ENCODE data around the gene RABL2B. TPM values are rescaled to one million over a fixed set of nuclear protein-coding genes. Genes with fewer than 3 reads are reported as not detected.
A peak's percentile ranks its signal among the peaks of the same experiment; 100 is the strongest.

RABL2B gene
- total RNA-seq, 1 experiment from 2014 or later: 22.3 TPM

- intact Hi-C loops (cut with micrococcal nuclease; ENCODE audit: unreplicated experiment): no loop called here
- Histone ChIP-seq H3K9me3 (no peaks in the 10 kb centered on the region), H3K36me3 (ENCODE audit: control insufficient read depth, insufficient read depth, low read length) (no peaks in the 10 kb centered on the region), H3K27me3 (replicated peaks; ENCODE audit: control insufficient read depth, insufficient read depth, low read length) (no peaks in the 10 kb centered on the region), H3K4me1 (no peaks in the 10 kb centered on the region), H3K4me3 (ENCODE audit: low read depth, low read length) (no peak overlapping the region)
- no TSS peak for BruUV-seq (replicated peaks)
- peak in 1 of 2 experiments; percentile 27 for DNase-seq
- Mint-ChIP-seq H3K27me3 (ENCODE audit: insufficient read depth, unreplicated experiment) (peaks cover 16% of the 10 kb centered on the region), H3K4me3 (ENCODE audit: unreplicated experiment) (no peak overlapping the region), H3K9me3 (ENCODE audit: unreplicated experiment) (no peaks in the 10 kb centered on the region), H3K27ac (ENCODE audit: unreplicated experiment) (no peak overlapping the region), H3K36me3 (ENCODE audit: insufficient read depth, unreplicated experiment) (no peaks in the 10 kb centered on the region), H3K4me1 (ENCODE audit: low read depth, unreplicated experiment) (no peaks in the 10 kb centered on the region)
- ChIA-PET CTCF (interaction anchor here (1.4 kb wide), 1 partner anchor 23 kb away, joined by 4 read pairs; no protein-coding TSS in a partner anchor), POLR2A (no interaction called here)
- TF ChIP-seq, protein P1, sequence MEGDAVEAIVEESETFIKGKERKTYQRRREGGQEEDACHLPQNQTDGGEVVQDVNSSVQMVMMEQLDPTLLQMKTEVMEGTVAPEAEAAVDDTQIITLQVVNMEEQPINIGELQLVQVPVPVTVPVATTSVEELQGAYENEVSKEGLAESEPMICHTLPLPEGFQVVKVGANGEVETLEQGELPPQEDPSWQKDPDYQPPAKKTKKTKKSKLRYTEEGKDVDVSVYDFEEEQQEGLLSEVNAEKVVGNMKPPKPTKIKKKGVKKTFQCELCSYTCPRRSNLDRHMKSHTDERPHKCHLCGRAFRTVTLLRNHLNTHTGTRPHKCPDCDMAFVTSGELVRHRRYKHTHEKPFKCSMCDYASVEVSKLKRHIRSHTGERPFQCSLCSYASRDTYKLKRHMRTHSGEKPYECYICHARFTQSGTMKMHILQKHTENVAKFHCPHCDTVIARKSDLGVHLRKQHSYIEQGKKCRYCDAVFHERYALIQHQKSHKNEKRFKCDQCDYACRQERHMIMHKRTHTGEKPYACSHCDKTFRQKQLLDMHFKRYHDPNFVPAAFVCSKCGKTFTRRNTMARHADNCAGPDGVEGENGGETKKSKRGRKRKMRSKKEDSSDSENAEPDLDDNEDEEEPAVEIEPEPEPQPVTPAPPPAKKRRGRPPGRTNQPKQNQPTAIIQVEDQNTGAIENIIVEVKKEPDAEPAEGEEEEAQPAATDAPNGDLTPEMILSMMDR (IDR thresholded peaks at IDR 0.05; ENCODE audit: insufficient read depth in 1 of 2, low read depth in 1 of 2, low read length in 1 of 2, severe bottlenecking in 1 of 2, unreplicated experiment in 1 of 2): no peak
Measured at GRCh38 chr22:50733521-50734342, 49.7 kb downstream of the RABL2B start.

DNA sequence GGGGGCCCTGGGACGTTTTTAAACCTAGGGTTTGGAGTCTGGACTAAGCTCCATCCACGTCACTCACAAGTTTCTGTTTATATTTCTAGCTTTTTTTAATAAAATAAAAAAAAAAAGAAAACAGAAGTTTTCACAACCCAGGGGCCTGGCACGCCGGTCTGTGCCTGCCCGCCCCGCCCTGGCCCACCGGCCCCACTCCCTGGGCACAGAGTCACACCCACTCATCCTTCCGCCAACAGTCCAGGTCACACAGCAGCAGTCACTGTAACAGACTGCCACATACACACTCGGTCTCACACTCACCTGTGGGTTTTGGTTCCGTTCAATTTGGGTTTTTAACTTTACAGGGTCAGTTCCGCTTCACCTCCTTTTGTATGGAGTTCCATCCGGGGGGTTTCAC, 50.8 kb downstream of the RABL2B start:
- ChIA-PET CTCF (interaction anchor here (1.4 kb wide), 1 partner anchor 24 kb away, joined by 4 read pairs; no protein-coding TSS in a partner anchor), POLR2A (interaction anchor here (0.6 kb wide), 1 partner anchor 29 kb away, joined by 3 read pairs; no protein-coding TSS in a partner anchor)
- BruUV-seq (replicated peaks): no TSS peak
- DNase-seq: no peak
- no peaks in the 10 kb centered on the region for H3K9me3 ChIP-seq
- peaks cover 11% of the 10 kb centered on the region for H3K27me3 Mint-ChIP-seq (ENCODE audit: insufficient read depth, unreplicated experiment)
- no peaks in the 10 kb centered on the region for H3K9me3 Mint-ChIP-seq (ENCODE audit: unreplicated experiment)
- H3K27me3 ChIP-seq (replicated peaks; ENCODE audit: control insufficient read depth, insufficient read depth, low read length): no peaks in the 10 kb centered on the region
- peaks cover 2% of the 10 kb centered on the region for H3K36me3 Mint-ChIP-seq (ENCODE audit: insufficient read depth, unreplicated experiment)
- H3K36me3 ChIP-seq (ENCODE audit: control insufficient read depth, insufficient read depth, low read length): no peaks in the 10 kb centered on the region
- no peak overlapping the region for H3K4me3 Mint-ChIP-seq (ENCODE audit: unreplicated experiment)
- TF ChIP-seq, protein P1 (IDR thresholded peaks at IDR 0.05; ENCODE audit: insufficient read depth in 1 of 2, low read depth in 1 of 2, low read length in 1 of 2, severe bottlenecking in 1 of 2, unreplicated experiment in 1 of 2): no peak
- no peaks in the 10 kb centered on the region for H3K4me1 ChIP-seq
- intact Hi-C loops (cut with micrococcal nuclease; ENCODE audit: unreplicated experiment): no loop called here
- H3K4me3 ChIP-seq (ENCODE audit: low read depth, low read length): no peak overlapping the region
- H3K27ac Mint-ChIP-seq (ENCODE audit: unreplicated experiment): no peak overlapping the region
- H3K4me1 Mint-ChIP-seq (ENCODE audit: low read depth, unreplicated experiment): no peaks in the 10 kb centered on the region

DNA sequence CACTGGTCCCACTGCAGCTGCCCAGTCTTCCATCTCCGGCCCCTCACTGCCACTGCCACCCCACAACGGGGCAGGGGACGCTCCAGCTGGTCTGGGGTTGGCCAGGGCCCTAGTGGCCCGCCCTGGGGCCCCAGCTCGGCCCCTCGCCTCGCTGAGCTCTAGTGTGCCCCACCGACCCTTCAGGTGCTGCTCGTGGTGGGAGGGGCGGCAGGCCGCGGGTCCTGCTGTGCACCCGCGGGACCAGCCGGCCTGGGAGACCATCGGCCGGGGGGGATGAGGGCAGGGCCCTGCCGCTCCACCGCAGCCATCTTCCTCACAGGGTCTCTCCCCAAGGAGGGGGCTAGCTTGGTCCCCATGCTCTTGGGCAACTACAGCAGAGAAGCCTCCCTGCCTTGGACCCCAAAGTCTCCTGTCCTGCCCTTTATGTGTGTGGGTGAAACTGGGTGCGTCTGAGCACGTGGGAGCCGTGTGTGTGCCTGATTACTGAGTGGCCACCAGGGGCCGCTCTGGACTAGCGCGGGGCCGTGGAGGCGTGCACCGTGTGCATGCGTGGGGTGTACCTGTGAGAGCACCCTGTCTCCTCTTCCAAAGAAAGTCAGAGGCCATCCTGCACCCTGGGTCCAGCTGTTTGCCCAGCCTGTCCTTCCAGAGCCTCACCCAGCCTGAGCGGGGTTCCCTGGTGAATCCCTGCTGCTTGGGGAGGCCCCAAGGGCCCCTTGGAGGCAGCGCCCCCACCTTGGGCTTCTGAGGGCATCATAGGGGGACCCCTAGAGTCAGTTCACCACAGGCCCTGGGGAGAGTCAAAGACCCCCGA, 51.4 kb downstream of the RABL2B start:
- ChIA-PET CTCF (interaction anchor here (1.4 kb wide), 1 partner anchor 25 kb away, joined by 4 read pairs; no protein-coding TSS in a partner anchor), POLR2A (interaction anchor here (0.6 kb wide), 1 partner anchor 28 kb away, joined by 3 read pairs; no protein-coding TSS in a partner anchor)
- TF ChIP-seq, protein P1 (IDR thresholded peaks at IDR 0.05; ENCODE audit: insufficient read depth in 1 of 2, low read depth in 1 of 2, low read length in 1 of 2, severe bottlenecking in 1 of 2, unreplicated experiment in 1 of 2): peak; percentile 72 to 79
- no TSS peak for BruUV-seq (replicated peaks)
- H3K36me3 ChIP-seq (ENCODE audit: control insufficient read depth, insufficient read depth, low read length): no peaks in the 10 kb centered on the region
- H3K36me3 Mint-ChIP-seq (ENCODE audit: insufficient read depth, unreplicated experiment): peaks cover 4% of the 10 kb centered on the region
- peaks cover 11% of the 10 kb centered on the region for H3K27me3 Mint-ChIP-seq (ENCODE audit: insufficient read depth, unreplicated experiment)
- H3K27me3 ChIP-seq (replicated peaks; ENCODE audit: control insufficient read depth, insufficient read depth, low read length): no peaks in the 10 kb centered on the region
- no peaks in the 10 kb centered on the region for H3K4me1 Mint-ChIP-seq (ENCODE audit: low read depth, unreplicated experiment)
- DNase-seq: peak; percentile 44 to 57
- no peak overlapping the region for H3K4me3 Mint-ChIP-seq (ENCODE audit: unreplicated experiment)
- no peaks in the 10 kb centered on the region for H3K4me1 ChIP-seq
- no peak overlapping the region for H3K27ac Mint-ChIP-seq (ENCODE audit: unreplicated experiment)
- H3K9me3 Mint-ChIP-seq (ENCODE audit: unreplicated experiment): no peaks in the 10 kb centered on the region
- intact Hi-C loops (cut with micrococcal nuclease; ENCODE audit: unreplicated experiment): no loop called here
- H3K4me3 ChIP-seq (ENCODE audit: low read depth, low read length): no peak overlapping the region
- no peaks in the 10 kb centered on the region for H3K9me3 ChIP-seq
